NCI-H2107 treated with DMSO at 0.1 percent for 48 hours (cell line): Measurements from ENCODE around the gene GEMIN4.
"Not testable (repeated sequence)": the region's sequence is repeated elsewhere in the genome, so short reads cannot be mapped to it uniquely, and the experiment has no call there.

Source experiments
- DNase-seq: peaks from one replicate; lab custom pipeline; 2025; ENCODE audit not compliant: unreplicated experiment; lab: John Stamatoyannopoulos, UW

The GEMIN4 gene

GRCh38 chr17:752002-752619 is at the start of gene GEMIN4:
Gene GEMIN4, minus strand, starts transcription at chr17:752264. Its CDS starts 122 bp downstream, at chr17:752142.
- peak; percentile 41 for DNase-seq

- DNase-seq, result no peak
Observed at GRCh38 chr17:801660-802059, 49.6 kb upstream of the GEMIN4 start.

- no peak for DNase-seq
Observed at GRCh38 chr17:800446-801242, 48.6 kb upstream of the GEMIN4 start.

GRCh38 chr17:799261-799660 is 47.2 kb upstream of the GEMIN4 start:
- DNase-seq, result no peak

GRCh38 chr17:798246-798645 is 46.2 kb upstream of the GEMIN4 start:
- peak; percentile 43 for DNase-seq

- DNase-seq, result no peak
Observed at GRCh38 chr17:797236-797840, 45.3 kb upstream of the GEMIN4 start.

- DNase-seq, result no peak
Observed at GRCh38 chr17:796609-797008, 44.5 kb upstream of the GEMIN4 start.

- no peak for DNase-seq
Observed at GRCh38 chr17:795721-796120, 43.7 kb upstream of the GEMIN4 start.

GRCh38 chr17:795276-795675 is 43.2 kb upstream of the GEMIN4 start:
- DNase-seq, result no peak

- peak; percentile 24 for DNase-seq
Observed at GRCh38 chr17:794876-795275, 42.8 kb upstream of the GEMIN4 start.

- DNase-seq, result no peak
Observed at GRCh38 chr17:792277-792676, 40.2 kb upstream of the GEMIN4 start.

- no peak for DNase-seq
Observed at GRCh38 chr17:791829-792228, 39.8 kb upstream of the GEMIN4 start.

GRCh38 chr17:790874-791247 is 38.8 kb upstream of the GEMIN4 start:
- not testable (repeated sequence) for DNase-seq

- not testable (repeated sequence) for DNase-seq
Observed at GRCh38 chr17:789931-790873, 38.1 kb upstream of the GEMIN4 start.

GRCh38 chr17:789160-789840 is 37.2 kb upstream of the GEMIN4 start:
- DNase-seq, result no peak

GRCh38 chr17:788551-788950 is 36.5 kb upstream of the GEMIN4 start:
- no peak for DNase-seq

- no peak for DNase-seq
Observed at GRCh38 chr17:787641-788221, 35.7 kb upstream of the GEMIN4 start.

- not testable (repeated sequence) for DNase-seq
Observed at GRCh38 chr17:785901-786300, 33.8 kb upstream of the GEMIN4 start.

GRCh38 chr17:784143-784542 is 32.1 kb upstream of the GEMIN4 start:
- no peak for DNase-seq
